Neutrophil (primary cell): ENCODE measurements around the gene WDR74.

Source experiments
- H3K27ac ChIP-seq: fragments of 200-600 bp; sonication (generic); 2 replicates; pipeline ENCODE4 v1.5.1; 2016; ENCODE audit warnings: mild to moderate bottlenecking, moderate library complexity
- H3K27me3 ChIP-seq: fragments of 200-600 bp; sonication (generic); 2 replicates; pipeline ENCODE4 v1.6.0; 2016; ENCODE audit warnings: mild to moderate bottlenecking
- H3K36me3 ChIP-seq: fragments of 200-600 bp; sonication (generic); 2 replicates; pipeline ENCODE4 v1.5.1; 2017
- H3K4me1 ChIP-seq, 2 experiments: fragments of 200-600 bp in 1 of 2; sonication (generic) in 1 of 2; 1 replicate in 1 of 2; 2 replicates in 1 of 2; pipeline versions ENCODE4 v1.5.1 to v1.6.1; 2013 to 2016; ENCODE audit warnings: low read depth in 1 of 2, low read length in 1 of 2, mild to moderate bottlenecking in 1 of 2, moderate library complexity in 1 of 2; ENCODE audit not compliant: control insufficient read depth in 1 of 2, insufficient read depth in 1 of 2
- H3K4me3 ChIP-seq, 2 experiments: fragments of 200-600 bp in 1 of 2; sonication (generic) in 1 of 2; 1 replicate in 1 of 2; 2 replicates in 1 of 2; pipeline ENCODE4 v1.5.1; 2013 to 2016; ENCODE audit warnings: low read depth in 1 of 2, low read length in 1 of 2, mild to moderate bottlenecking in 1 of 2, moderate library complexity in 1 of 2
- H3K9me3 ChIP-seq: fragments of 200-600 bp; sonication (generic); 2 replicates; pipeline ENCODE4 v1.5.1; 2016
- CTCF ChIP-seq: fragments of 200-600 bp; sonication (generic); IDR thresholded peaks from 2 replicates; pipeline ENCODE4 v1.5.1; 2016; ENCODE audit warnings: antibody characterized with exemption

WDR74 gene

GRCh38 chr11:62823677-62824076, 15.7 kb downstream of the WDR74 start:
- TF ChIP-seq CTCF = no peak
- Histone ChIP-seq H3K27ac (no peak overlapping the region), H3K36me3 (peaks cover 93% of the 10 kb centered on the region), H3K27me3 (no peaks in the 10 kb centered on the region), H3K4me1 (no peaks in the 10 kb centered on the region), H3K9me3 (no peaks in the 10 kb centered on the region), H3K4me3 (no peak overlapping the region)

GRCh38 chr11:62817129-62817528, 22.3 kb downstream of the WDR74 start:
- Histone ChIP-seq H3K36me3 (peaks cover 29% of the 10 kb centered on the region), H3K4me1 (peaks cover 40 to 41% of the 10 kb centered on the region in 2 experiments), H3K27ac (peak overlapping the region; percentile 89), H3K27me3 (no peaks in the 10 kb centered on the region), H3K4me3 (peak overlapping the region; percentile 57 to 58), H3K9me3 (no peaks in the 10 kb centered on the region)
- TF ChIP-seq CTCF = no peak

- peak overlapping the region; percentile 57 to 58 for H3K4me3 ChIP-seq
- H3K27me3 ChIP-seq = no peaks in the 10 kb centered on the region
- peaks cover 40 to 41% of the 10 kb centered on the region in 2 experiments for H3K4me1 ChIP-seq
- no peak for TF ChIP-seq CTCF
- peak overlapping the region; percentile 89 for H3K27ac ChIP-seq
- H3K9me3 ChIP-seq = no peaks in the 10 kb centered on the region
- peaks cover 23% of the 10 kb centered on the region for H3K36me3 ChIP-seq
These were observed 22.8 kb downstream of the WDR74 start for GRCh38 chr11:62816557-62816956.

GRCh38 chr11:62811659-62812058, 27.7 kb downstream of the WDR74 start:
- H3K9me3 ChIP-seq = no peaks in the 10 kb centered on the region
- peaks cover 45 to 49% of the 10 kb centered on the region in 2 experiments for H3K4me1 ChIP-seq
- H3K27me3 ChIP-seq = no peaks in the 10 kb centered on the region
- H3K27ac ChIP-seq = no peak overlapping the region
- no peaks in the 10 kb centered on the region for H3K36me3 ChIP-seq
- H3K4me3 ChIP-seq = no peak overlapping the region
- no peak for TF ChIP-seq CTCF

GRCh38 chr11:62810748-62811147, 28.6 kb downstream of the WDR74 start:
- peaks cover 45 to 49% of the 10 kb centered on the region in 2 experiments for H3K4me1 ChIP-seq
- H3K36me3 ChIP-seq = no peaks in the 10 kb centered on the region
- H3K9me3 ChIP-seq = no peaks in the 10 kb centered on the region
- no peaks in the 10 kb centered on the region for H3K27me3 ChIP-seq
- no peak for TF ChIP-seq CTCF
- peak overlapping the region; percentile 48 for H3K27ac ChIP-seq
- no peak overlapping the region for H3K4me3 ChIP-seq
